GM23248 (cell line): ENCODE results near the gene WDR38.

Source experiments
- EZH2 ChIP-seq: fragments of 200-600 bp; sonication (generic); IDR thresholded peaks from 2 replicates; pipeline ENCODE4 v1.6.1; 2018; ENCODE audit warnings: antibody characterized with exemption, mild to moderate bottlenecking; ENCODE audit not compliant: insufficient read depth, poor library complexity, severe bottlenecking
- EZH2phosphoT487 ChIP-seq: fragments of 200-600 bp; sonication (generic); IDR thresholded peaks from 2 replicates; pipeline ENCODE4 v1.6.1; 2018; ENCODE audit warnings: antibody characterized with exemption, moderate library complexity, mild to moderate bottlenecking, low read depth; ENCODE audit not compliant: insufficient read depth

- TF ChIP-seq EZH2phosphoT487, result no peak
- TF ChIP-seq EZH2, result no peak
Observed at GRCh38 chr9:124805186-124805585, 48.1 kb upstream of the WDR38 start.
